Medulla oblongata (tissue), 1 donor: ENCODE measurements around the gene SCML2.
A peak's percentile ranks its signal among the peaks of the same experiment; 100 is the strongest.
"Not testable (repeated sequence)": the region's sequence is repeated elsewhere in the genome, so short reads cannot be mapped to it uniquely, and the experiment has no call there.

Experiments
- DNase-seq: peaks from one replicate; pipeline ENCODE4 v3.0.0-alpha.2; 2015; ENCODE audit errors: extremely low spot score

SCML2 gene

DNA sequence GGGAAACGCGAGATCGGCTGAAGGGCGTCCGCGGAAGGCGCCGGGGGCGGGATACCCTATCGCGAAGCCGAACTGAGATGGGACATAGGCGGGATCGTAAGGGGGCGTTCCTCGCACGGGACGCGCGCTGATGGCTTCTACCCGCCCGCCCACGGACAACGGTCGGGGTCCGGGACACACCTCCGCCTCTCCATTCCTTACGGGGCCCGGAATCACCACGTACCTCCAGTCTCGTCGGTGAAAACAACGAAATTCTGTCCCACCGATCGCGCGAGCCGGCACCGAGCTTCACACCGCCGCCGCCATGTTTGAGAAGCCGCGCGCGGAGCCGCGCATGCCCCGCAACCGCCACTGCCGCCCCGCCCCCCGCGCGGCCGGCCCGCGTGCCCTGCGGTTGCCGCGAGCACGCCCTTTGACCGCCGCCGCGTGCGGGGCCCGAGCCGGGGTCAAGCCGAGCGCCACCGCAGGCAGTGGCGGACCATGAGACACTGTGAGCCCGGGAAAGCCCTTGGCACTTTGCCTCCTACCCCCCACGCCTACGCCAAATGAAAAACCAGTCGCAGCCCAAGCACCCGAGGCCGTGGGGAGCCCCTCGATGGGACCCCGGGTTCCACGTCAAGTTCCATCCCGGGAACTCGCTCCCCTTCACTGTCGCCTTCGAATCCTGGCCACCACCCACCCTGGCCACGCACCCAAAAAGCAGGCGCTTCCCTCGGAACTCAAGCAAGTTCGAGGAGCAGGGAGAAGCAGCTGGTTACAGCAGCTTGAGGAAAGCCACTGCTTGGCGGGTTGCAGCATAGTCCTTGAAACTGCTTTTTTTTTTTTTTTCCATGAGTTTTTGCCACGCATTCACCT lies at the start of gene SCML2:
TSS of gene SCML2 (minus strand) at position 320 of the 855 bp plus-strand sequence. CDS start 20,617 bp downstream, outside the sequence.
- peak; percentile 9 for DNase-seq

DNA sequence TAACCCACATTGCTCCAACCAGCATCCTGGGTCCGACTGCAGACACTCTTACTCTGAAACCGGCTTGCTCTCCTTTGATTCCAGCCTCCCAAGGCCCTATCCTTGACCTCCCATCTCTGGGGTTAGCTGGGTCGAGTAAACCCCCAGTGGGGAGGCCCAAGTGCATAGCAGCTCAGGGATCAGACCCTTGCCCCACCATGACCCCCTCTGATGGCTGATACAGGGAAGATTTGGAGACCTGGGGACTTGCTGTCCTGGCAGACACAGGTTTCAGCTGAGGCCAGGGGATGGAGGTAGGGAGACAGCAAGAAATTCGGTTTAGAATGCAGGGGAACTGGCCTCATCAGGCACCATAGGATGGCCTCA lies 47.3 kb upstream of the SCML2 start:
- DNase-seq = no peak

DNA sequence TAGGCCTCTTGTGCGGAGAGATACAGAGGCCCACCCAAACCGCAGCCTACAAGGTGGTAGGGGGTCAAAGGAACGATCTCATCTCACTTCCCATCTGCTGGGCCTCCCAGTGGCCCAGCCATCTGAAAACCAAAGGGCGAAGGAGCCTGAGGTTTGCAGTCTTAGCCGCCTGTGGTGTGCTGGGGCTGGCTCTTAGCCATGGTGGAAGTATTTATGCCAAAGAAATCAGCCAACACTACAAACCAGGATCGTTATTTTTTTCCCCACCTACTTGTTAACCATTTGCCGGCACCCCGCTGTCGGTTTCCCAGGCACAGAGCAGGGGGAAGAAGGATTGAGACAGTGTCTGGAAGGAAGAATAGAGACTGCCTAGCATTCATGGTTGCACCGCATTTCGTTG lies 40.0 kb upstream of the SCML2 start:
- no peak for DNase-seq

GRCh38 chrX:18390941-18391538 lies 36.6 kb upstream of the SCML2 start:
- peak; percentile 53 for DNase-seq

DNA sequence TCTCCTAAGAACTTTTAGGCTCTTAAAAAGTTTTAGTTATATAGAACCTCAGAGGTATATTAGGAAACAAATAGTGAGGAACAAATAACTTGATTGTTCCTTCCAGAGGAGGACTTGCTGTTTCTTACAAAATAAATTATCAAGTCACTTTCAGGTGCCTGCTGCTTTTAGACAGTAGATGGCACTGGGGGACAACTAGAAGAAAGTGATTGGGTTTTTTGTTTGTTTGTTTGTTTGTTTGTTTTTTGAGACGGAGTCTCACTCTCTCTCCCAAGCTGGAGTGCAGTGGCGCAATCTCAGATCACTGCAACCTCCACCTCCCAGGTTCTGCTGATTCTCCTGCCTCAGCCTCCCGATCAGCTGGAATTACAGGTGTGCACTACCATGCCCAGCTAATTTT lies 35.5 kb upstream of the SCML2 start:
- no peak for DNase-seq

GRCh38 chrX:18377796-18378195 lies 23.3 kb upstream of the SCML2 start:
- DNase-seq = peak; percentile 13

DNA sequence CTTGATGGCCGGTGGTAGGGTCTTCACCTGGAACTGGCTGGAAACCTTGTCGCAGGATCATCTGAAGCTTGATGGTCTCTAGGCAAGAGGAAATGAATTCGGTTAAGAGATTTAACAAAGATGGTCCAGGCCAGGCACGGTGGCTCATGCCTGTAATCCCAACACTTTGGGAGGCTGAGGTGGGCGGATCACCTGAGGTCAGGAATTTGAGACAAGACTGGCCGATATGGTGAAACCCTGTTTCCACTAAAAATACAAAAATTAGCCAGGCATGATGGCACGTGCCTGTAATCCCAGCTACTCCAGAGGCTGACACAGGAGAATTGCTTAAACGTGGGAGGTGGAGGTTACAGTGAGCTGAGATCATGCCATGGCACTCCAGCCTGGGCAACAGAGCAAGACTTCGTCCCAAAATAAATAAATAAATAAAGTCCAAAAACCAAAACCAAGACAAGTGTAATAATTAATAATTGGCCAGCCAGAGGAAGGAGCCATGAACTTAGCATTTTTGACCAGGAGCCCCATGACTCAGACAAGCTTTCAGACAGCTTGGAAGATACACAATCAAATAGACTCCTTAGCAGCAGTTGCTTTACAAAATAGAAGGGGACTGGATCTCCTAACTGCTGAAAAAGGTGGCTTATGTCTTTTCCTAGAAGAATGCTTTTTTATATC lies 20.8 kb upstream of the SCML2 start:
- not testable (repeated sequence) for DNase-seq

GRCh38 chrX:18369096-18369495 lies 14.6 kb upstream of the SCML2 start:
- DNase-seq = not testable (repeated sequence)

GRCh38 chrX:18368402-18368801 lies 13.9 kb upstream of the SCML2 start:
- DNase-seq = no peak

DNA sequence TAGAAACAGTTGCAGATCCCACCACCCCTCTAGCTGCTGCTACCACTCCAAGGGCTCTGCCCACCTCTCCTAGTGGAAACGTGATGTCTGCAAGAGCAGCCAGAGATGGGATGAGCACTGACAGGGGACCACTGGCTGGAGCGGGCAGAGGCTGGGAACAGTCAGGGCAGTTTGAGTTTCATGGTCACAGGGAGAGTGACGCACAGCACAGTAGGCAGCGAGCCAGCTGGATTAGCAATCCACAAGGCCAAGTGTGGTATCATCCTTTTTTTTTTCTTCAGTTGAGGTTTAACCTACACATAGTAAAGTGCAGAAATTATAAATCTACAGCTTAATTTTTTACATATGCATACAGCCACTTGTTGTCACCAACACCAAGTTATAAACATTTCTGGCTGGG lies 6.4 kb upstream of the SCML2 start:
- DNase-seq = no peak

DNA sequence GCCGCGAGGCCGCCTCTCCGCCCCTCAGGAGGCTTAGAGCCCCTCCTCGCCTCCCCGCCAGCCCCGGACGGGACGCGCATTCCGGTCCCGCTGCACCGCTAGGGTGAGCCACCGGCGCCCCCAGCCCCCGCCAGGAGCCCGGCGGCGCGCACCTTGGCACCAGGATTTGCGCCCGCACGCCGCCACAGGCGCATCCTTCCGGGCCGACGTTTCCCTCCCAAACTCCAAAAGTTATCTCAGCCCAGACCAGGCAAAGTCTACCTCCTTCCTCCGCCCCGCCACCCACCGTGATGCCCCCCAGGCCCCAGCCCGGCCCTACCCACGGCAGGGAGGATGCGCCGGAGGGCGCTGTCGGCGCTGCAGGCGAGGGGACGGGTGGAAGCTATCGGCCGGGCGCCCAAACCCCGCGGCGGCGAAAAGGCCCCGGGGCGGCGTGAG lies 538 bp downstream of the SCML2 start:
- DNase-seq = no peak

- DNase-seq = no peak
Observed at GRCh38 chrX:18351784-18352183, 2.7 kb downstream of the SCML2 start.

DNA sequence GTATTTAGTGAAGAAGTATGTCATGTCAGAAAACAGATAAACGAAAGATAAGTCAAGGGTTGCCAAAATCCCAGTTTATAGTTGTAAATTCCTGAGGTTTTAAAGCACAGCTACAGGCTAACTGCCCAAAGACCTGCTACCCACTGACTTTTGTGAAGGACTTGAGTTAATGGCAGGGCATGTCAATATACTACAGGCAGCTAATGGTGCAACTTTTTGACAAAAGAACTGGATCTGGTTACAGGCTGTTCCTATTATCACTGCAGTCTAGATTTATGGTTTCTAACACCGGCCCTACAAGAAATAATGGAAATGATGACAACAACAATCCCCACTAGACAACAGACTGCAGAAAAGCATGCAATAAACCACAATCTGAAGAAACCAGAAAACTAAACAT lies 6.4 kb downstream of the SCML2 start:
- no peak for DNase-seq

GRCh38 chrX:18309401-18309800 lies 45.1 kb downstream of the SCML2 start:
- no peak for DNase-seq

DNA sequence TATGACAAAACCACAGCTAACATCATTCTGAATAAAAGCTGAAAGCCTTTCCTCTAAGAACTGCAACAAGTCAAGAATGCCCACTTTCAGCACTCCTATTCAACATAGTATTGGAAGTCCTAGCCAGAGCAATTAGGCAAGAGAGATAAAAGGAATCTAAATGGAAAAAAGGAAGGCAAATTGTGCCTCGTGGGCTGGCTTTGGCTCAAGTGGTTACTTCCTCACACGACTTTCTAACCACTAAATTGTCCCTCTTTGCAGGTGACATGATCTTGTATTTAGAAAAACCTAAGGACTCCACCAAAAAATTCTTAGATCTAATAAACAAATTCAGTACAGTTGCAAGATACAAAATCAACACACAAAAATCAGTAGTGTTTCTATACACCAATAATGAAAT lies 57.2 kb downstream of the SCML2 start:
- DNase-seq = no peak

GRCh38 chrX:18294893-18295292 lies 59.6 kb downstream of the SCML2 start:
- no peak for DNase-seq

GRCh38 chrX:18291006-18291545 lies 63.4 kb downstream of the SCML2 start:
- DNase-seq = no peak

DNA sequence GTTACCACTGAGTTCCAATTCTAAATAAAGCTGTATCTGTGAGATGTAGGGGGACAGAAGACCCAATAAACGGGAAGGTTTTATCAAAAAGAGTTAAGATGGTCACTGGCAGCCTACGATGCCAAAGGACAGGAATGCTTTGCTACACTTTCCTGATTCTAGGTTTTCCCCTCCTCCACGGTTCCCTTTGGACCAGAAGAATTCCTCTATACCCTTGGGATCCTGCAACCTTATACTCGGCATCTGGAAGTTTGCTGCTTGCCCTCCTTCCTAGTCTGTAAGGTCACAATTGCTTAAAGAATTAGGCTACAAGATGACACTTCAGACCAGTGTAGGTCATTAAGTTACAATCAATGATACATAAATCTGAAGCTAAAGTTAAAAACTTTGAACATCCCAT lies 64.3 kb downstream of the SCML2 start:
- no peak for DNase-seq

DNA sequence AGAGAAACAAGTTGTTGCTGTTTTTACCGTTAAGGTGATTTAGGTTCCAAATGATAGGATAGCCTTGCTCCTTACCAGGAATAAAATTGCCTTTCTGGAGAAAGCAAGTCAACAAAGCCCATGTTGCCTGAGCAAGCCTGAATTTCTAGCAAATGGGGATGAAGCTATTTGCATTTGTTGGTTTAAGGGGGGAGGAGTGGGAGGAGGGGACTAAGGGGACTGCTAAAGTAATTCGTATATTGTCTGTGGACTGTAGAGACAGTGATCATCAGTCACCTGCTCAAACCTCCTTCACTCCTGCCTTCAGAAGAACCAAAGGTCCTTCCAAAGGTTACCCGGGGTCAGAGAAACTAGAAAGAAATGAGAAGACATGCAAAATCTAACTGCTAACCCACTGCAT lies 65.8 kb downstream of the SCML2 start:
- DNase-seq = no peak

DNA sequence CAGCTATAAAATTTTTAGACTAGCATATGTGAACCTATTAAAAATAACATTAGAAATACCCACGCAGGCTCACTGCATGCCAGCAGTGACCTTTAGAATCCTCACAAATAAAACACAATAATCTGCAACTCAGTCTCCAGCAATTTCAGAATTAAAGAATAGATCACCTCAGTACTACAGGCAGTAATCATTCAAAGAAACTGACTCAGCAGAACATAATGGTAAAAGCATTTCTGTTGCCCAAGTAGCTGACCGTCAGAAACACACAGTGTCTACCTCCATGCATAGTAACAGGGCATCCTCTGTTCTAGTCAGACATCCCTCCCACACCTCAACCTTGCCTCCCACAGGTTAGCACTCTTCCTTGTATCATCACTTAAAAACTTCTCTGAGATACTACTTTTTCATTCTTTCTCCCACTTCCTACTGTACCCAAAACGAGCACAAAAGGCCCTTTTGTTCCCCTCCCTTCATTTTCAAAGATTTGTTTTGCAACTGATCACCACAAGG lies 68.1 kb downstream of the SCML2 start:
- no peak for DNase-seq

DNA sequence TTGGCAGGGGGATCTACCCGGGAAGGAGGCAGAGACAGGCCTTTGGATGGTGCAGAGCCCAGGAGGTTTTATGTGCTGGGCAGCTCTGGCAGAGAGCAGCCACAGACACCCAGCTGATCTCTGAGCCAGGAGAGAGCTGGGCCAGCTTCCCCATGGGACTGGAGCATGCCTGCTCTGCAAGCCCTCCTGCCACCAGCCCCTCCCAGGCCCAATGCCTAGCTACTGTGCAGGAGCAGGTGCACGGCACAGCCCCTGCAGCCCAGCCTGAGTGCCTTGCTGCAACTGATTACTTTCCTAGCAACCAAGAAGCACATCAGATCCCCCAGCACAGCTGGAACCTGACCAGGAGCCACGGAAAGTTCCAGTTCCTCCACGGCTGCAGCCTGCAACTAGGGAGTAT lies 76.0 kb downstream of the SCML2 start:
- DNase-seq = no peak

DNA sequence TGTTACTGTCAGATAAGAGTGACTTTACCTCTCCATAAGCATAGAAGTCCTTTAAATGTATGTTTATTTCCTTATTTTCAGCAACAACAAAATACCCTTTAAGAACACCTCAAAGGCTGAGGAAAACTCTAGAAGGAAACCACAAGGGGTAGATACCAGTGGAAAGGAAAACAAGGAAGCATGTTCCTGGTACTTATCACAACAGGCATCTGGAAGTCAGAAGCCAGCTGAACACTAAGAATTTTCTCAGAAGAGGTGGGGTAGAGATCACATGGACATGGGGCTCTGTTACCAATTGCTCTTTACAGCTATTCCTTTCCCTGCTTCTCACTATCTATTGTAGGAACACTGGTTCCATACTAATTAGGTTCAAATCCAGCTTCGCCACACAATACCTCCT lies 82.3 kb downstream of the SCML2 start:
- no peak for DNase-seq
